Loucy (cell line): Measurements from ENCODE around the gene BMS1.

Experiments
- H2AFZ ChIP-seq: fragments of 200-600 bp; sonication (generic); 2 replicates; pipeline ENCODE4 v1.6.0; 2016; ENCODE audit warnings: antibody characterized with exemption, mild to moderate bottlenecking, low read length, moderate library complexity
- H3F3A ChIP-seq: fragments of 200-600 bp; 2 replicates; pipeline ENCODE4 v1.6.0; 2016; ENCODE audit warnings: antibody characterized with exemption, low read depth, mild to moderate bottlenecking
- H3K27me3 ChIP-seq: fragments of 200-600 bp; sonication (generic); 2 replicates; pipeline ENCODE4 v1.6.1; 2014; ENCODE audit warnings: low read length, mild to moderate bottlenecking; ENCODE audit not compliant: insufficient read depth, poor library complexity, severe bottlenecking
- H3K36me3 ChIP-seq: fragments of 200-600 bp; sonication (generic); 2 replicates; pipeline ENCODE4 v1.6.1; 2016; ENCODE audit warnings: low read length; ENCODE audit not compliant: insufficient read depth
- H3K4me1 ChIP-seq: fragments of 200-600 bp; sonication (generic); 2 replicates; pipeline ENCODE4 v1.5.1; 2014; ENCODE audit warnings: low read length, mild to moderate bottlenecking; ENCODE audit not compliant: insufficient read depth, poor library complexity, severe bottlenecking
- H3K4me2 ChIP-seq: fragments of 200-600 bp; sonication (generic); 2 replicates; pipeline ENCODE4 v1.6.0; 2014; ENCODE audit warnings: antibody characterized with exemption, low read length, low read depth, mild to moderate bottlenecking; ENCODE audit not compliant: poor library complexity, severe bottlenecking
- H3K4me3 ChIP-seq: fragments of 200-600 bp; sonication (generic); 2 replicates; pipeline ENCODE4 v1.5.1; 2014; ENCODE audit warnings: low read length, mild to moderate bottlenecking, mixed read lengths; ENCODE audit not compliant: poor library complexity, severe bottlenecking
- H3K79me2 ChIP-seq: fragments of 200-600 bp; sonication (generic); 2 replicates; pipeline ENCODE4 v1.6.1; 2014; ENCODE audit warnings: low read length; ENCODE audit not compliant: insufficient read depth
- H3K9ac ChIP-seq: fragments of 200-600 bp; sonication (generic); 2 replicates; pipeline ENCODE4 v1.6.0; 2014; ENCODE audit warnings: mild to moderate bottlenecking, low read depth, low read length, moderate library complexity; ENCODE audit not compliant: poor library complexity, severe bottlenecking
- H3K9me2 ChIP-seq: fragments of 200-600 bp; sonication (generic); replicated peaks from 2 replicates; pipeline ENCODE4 v1.6.1; 2016; ENCODE audit warnings: low read depth, low read length, mixed read lengths
- H3K9me3 ChIP-seq: fragments of 200-600 bp; sonication (generic); 2 replicates; pipeline ENCODE4 v1.6.1; 2014; ENCODE audit warnings: mild to moderate bottlenecking, antibody characterized with exemption, low read length, low read depth; ENCODE audit not compliant: insufficient read depth
- H4K20me1 ChIP-seq: fragments of 200-600 bp; sonication (generic); 2 replicates; pipeline ENCODE4 v1.6.0; 2014; ENCODE audit warnings: antibody characterized with exemption, low read length, mild to moderate bottlenecking; ENCODE audit not compliant: insufficient read depth, poor library complexity, severe bottlenecking
- CTCF ChIP-seq: fragments of 200-600 bp; sonication (generic); conservative IDR thresholded peaks from 2 replicates; pipeline ENCODE4 v1.5.1; 2014; ENCODE audit warnings: mild to moderate bottlenecking, antibody characterized with exemption, low read length
- EZH2phosphoT487 ChIP-seq: fragments of 200-600 bp; IDR thresholded peaks from 2 replicates; pipeline ENCODE4 v1.6.1; 2018; ENCODE audit warnings: antibody characterized with exemption, mild to moderate bottlenecking, moderate library complexity, borderline replicate concordance

The BMS1 gene

GRCh38 chr10:42801135-42801534 lies 18.5 kb downstream of the BMS1 start:
- no peaks in the 10 kb centered on the region for H3K9me2 ChIP-seq
- no peak overlapping the region for H3K4me3 ChIP-seq
- TF ChIP-seq CTCF (no peak), EZH2phosphoT487 (no peak)
- peaks cover 84% of the 10 kb centered on the region for H3K36me3 ChIP-seq
- H4K20me1 ChIP-seq = no peaks in the 10 kb centered on the region
- no peaks in the 10 kb centered on the region for H3F3A ChIP-seq
- no peak overlapping the region for H3K9ac ChIP-seq
- no peaks in the 10 kb centered on the region for H3K4me1 ChIP-seq
- no peaks in the 10 kb centered on the region for H3K27me3 ChIP-seq
- H3K9me3 ChIP-seq = no peaks in the 10 kb centered on the region
- H3K4me2 ChIP-seq = no peak overlapping the region
- H3K79me2 ChIP-seq = no peaks in the 10 kb centered on the region
- H2AFZ ChIP-seq = no peak overlapping the region

GRCh38 chr10:42802876-42803275 lies 20.3 kb downstream of the BMS1 start:
- Histone ChIP-seq H2AFZ (no peak overlapping the region), H3F3A (no peaks in the 10 kb centered on the region), H3K4me2 (no peak overlapping the region), H4K20me1 (no peaks in the 10 kb centered on the region), H3K4me3 (no peak overlapping the region), H3K79me2 (no peaks in the 10 kb centered on the region), H3K9ac (no peak overlapping the region), H3K36me3 (peaks cover 84% of the 10 kb centered on the region), H3K9me3 (no peaks in the 10 kb centered on the region), H3K4me1 (no peaks in the 10 kb centered on the region), H3K27me3 (no peaks in the 10 kb centered on the region), H3K9me2 (no peaks in the 10 kb centered on the region)
- TF ChIP-seq EZH2phosphoT487 = no peak
- no peak for TF ChIP-seq CTCF

- TF ChIP-seq EZH2phosphoT487 = no peak
- no peak for TF ChIP-seq CTCF
- H3K9ac ChIP-seq = no peak overlapping the region
- no peak overlapping the region for H3K4me2 ChIP-seq
- no peaks in the 10 kb centered on the region; the same call in 1 of the 2 replicates for H3K9me3 ChIP-seq
- no peak overlapping the region for H3K4me3 ChIP-seq
- H3K4me1 ChIP-seq = no peaks in the 10 kb centered on the region
- H2AFZ ChIP-seq = no peak overlapping the region
- H3F3A ChIP-seq = no peaks in the 10 kb centered on the region
- H3K27me3 ChIP-seq = no peaks in the 10 kb centered on the region
- no peaks in the 10 kb centered on the region for H3K9me2 ChIP-seq
- H3K79me2 ChIP-seq = 0 out of 2 replicates have a peak, but pooled peaks cover 7% of the 10 kb centered on the region
- H3K36me3 ChIP-seq = peaks cover 56% of the 10 kb centered on the region
- H4K20me1 ChIP-seq = no peaks in the 10 kb centered on the region
These were observed 27.1 kb downstream of the BMS1 start for GRCh38 chr10:42809676-42810075.
